ENCODE measurements around the gene MTNR1B.

The MTNR1B gene

DNA sequence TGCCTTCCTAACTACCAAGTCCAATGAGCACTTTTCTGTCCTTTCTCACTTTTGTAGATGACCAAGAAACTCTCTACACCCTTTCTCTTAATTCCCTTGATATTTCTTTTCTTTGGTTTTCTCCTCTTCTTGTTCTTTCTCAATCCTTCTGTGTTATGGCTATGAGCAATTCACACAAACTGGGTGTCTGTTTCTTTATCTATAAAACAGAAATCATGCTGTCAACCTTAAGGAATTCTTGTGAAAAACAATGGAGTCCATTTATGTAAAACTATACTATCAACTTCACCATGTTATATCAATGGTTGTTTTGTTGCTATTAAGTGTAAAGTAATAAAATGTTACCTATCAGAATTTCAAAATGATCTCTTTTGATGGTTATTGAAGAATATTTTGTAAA is 7.2 kb downstream of the MTNR1B start:
- DNase-seq (ENCODE audit: extremely low spot score, insufficient read length, low read depth), result no peak
- FAIRE-seq, result no peak

DNA sequence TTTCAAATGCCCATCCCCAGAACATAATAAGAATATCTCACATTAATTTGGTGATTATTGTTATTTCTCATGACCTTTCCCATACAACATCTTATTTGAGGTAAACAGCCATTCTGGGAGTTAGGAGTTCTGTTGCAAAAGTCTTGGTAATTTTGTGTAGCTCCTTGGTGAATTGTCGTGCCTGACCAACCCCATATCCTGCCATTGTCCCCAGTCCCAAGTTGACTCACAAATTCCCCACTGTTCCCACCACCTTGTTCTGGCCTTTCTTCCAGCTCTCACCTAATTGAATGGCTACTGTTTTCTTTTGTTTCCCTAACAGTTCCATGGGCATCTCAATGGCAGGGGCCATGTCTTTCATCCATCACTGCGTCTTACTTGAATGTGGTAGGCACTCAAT is 8.0 kb downstream of the MTNR1B start:
- FAIRE-seq (no peak), DNase-seq (ENCODE audit: extremely low spot score, insufficient read length, low read depth) (no peak)

DNA sequence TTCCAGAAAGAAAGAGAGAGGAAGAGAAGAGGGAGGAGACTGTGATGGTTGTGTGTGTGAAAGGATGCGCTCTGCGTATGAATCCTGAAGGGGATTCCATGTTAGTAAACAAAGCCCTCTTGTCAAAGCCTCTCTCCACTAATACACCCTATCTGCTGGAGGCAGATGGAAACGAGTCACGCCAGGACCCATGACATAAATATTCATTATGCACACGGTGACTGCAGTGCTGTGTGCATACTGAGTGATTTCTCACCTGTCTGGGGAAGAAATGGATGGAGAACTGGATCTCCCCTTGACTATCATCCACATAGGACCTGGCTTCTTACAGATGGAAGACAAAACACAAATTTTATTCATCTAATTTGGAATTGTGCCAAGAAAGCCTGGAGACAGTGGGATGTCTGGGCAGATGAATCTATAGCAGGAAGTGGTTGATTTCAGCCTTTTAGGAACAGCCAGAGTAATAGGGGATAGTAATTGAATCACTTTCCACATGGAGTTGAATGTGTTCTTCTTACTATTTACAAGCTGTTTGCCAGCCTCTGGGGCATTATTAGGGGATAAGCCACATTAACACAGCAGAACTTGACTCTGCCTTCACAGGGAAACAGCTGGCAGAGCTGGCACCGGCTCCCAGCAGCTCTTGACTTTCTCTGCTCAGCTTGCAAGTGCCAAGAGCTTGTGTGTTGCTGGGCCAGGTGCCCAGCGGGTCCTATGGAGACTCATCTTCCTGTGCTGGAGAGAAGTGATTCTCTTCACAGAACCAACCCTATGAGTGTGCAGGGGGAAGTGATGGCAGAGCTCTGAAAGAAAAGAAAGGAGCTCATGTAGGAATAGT is 9.0 kb downstream of the MTNR1B start:
- DNase-seq (ENCODE audit: extremely low spot score, insufficient read length, low read depth), result no peak
- no peak for FAIRE-seq

DNA sequence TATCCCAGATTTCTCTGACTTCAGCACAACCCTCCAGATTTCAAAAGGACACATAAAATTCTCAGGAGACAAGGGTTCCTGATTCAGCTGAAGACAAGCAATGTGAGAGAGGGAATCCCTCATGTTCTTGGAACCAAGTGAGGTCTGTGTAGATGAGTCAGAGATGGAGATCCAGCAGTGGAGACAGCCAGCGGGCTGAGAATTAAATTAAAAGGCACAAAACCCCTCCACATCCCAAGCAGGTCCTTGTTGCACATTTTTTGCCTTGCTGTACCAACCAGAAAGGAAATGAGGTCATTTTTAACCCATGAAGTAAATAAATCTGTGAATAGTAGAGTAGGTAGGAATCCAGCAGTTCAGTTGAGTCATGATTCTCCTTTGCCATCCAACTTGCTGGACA is 9.7 kb downstream of the MTNR1B start:
- FAIRE-seq, result no peak

DNA sequence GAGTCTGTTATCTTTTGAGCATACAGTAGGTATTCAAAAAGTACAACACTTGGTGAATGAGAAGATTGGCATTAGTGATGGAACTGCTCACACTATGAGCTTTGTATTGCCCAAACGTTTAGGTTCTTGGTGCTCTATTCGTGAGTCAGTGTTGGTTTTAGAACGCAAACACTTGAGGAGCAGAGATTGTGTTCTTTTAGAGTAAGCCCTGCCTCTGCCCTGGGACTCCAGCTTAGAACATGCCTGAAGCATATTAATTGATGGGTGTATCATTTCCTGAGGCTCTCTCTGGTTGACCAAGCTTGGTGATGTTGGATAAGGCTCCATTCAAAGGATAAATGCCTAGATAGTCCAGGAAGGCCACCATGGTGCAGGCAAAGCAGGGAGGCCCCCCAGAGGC is 10.9 kb downstream of the MTNR1B start:
- DNase-seq (ENCODE audit: extremely low spot score, insufficient read length, low read depth), result no peak
- no peak for FAIRE-seq

More for the DNA sequence above, 9.7 kb downstream of the MTNR1B start:
- no peak for DNase-seq (ENCODE audit: extremely low spot score, insufficient read length, low read depth)

DNA sequence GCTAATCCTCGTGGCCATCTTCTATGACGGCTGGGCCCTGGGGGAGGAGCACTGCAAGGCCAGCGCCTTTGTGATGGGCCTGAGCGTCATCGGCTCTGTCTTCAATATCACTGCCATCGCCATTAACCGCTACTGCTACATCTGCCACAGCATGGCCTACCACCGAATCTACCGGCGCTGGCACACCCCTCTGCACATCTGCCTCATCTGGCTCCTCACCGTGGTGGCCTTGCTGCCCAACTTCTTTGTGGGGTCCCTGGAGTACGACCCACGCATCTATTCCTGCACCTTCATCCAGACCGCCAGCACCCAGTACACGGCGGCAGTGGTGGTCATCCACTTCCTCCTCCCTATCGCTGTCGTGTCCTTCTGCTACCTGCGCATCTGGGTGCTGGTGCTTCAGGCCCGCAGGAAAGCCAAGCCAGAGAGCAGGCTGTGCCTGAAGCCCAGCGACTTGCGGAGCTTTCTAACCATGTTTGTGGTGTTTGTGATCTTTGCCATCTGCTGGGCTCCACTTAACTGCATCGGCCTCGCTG is 12.1 kb downstream of the MTNR1B start:
- no peak for FAIRE-seq

DNA sequence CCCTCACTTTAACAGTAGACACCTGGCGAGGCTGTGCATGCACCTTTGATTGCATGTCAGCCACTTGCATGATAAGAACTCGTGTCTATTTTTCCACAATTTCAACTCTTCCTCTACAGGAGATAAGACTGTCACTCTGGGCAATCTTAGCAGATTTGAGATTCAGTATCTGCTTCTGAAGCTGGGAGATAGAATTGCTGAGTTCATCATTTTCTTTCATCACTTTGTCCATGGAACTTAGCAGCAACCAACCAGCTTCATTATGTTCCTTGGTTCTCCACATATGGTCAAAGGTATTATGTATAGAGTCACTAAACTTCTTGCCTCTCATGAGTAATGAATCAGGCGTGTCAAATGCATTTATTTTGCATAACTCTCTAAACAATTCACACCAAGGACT is 17.1 kb downstream of the MTNR1B start:
- FAIRE-seq (no peak), DNase-seq (ENCODE audit: extremely low spot score, insufficient read length, low read depth) (no peak)

More for the DNA sequence above, 12.1 kb downstream of the MTNR1B start:
- DNase-seq (ENCODE audit: extremely low spot score, insufficient read length, low read depth), result no peak

DNA sequence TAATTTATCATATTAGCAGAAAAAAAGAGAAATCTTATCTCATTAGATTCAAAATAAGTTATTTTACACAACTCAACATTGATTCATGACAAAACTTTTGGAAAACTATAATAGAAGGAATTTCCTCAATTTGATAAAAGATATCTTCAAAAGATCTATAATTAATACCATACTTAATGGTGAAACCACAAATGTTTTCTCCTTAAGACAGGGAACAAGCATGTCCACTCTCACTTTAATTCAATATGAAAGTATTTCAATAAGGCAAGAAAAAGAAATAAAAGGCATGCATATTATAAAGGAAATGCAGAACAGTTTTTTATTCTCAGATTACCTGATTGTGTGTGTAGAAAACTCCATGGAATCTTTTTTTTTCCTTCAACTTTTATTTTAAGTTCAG is 23.6 kb downstream of the MTNR1B start:
- DNase-seq (ENCODE audit: extremely low spot score, insufficient read length, low read depth), result no peak
- no peak for FAIRE-seq

DNA sequence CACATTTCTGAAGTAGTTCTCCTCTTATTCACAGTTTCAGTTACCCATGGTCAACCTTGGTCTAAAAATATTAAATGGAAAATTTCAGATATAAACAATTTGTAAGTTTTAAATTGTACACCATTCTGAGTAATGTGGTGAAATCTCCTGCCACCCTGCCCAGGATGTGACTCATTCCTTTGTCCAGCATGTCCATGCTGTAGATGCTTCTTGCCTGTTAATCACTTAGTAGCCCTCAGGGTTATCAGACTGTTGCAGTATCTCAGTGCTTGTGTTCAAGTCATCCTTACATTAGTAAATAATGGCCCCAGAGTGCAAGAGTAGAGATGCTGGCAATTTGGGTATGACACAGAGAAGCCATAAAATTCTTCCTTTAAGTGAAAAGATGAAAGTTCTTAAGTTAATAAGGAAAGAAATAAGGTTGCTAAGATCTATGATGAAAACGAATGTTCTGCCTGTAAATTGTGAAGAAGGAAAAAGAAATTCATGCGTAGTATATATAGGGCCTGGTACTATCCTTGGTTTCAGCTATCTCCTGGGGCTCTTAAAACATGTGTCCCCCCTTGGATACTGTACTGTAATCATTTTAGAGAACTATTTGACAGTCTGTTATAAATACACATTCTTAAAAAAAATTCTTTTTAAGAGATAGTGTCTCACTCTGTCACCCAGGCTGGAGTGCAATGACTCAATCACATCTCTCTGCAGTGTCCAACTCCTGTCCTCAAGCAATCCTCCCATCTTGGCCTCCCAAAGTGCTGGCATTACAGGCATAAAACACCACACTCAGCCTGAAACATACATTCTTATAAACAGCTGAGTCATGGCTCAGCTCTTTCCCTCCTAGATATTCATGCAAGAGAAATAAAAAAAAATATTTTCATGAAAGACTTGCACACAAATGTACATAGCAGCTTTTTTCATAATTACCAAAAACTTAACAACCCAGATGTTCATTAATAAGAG is 31.3 kb downstream of the MTNR1B start:
- FAIRE-seq (no peak), DNase-seq (ENCODE audit: extremely low spot score, insufficient read length, low read depth) (no peak)

DNA sequence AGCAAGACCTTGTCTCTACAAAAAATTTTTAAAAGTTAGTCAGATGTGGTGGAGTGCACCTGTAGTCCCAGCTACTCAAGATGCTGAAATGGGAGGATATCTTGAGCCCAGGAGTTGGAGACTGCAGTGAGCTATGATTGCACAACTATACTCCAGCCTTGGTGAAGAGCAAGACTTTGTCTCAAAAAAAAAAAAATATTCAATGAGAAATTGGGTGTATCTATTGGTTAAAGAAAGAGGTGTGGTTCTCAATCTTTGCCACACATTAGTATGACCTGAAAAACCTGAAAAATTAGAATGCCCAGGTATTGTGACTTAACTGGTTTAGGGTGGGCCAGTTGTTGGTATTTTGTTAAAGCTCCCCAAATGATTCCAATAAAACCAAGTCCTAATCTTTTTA is 32.4 kb downstream of the MTNR1B start:
- FAIRE-seq, result no peak
- no peak for DNase-seq (ENCODE audit: extremely low spot score, insufficient read length, low read depth)

DNA sequence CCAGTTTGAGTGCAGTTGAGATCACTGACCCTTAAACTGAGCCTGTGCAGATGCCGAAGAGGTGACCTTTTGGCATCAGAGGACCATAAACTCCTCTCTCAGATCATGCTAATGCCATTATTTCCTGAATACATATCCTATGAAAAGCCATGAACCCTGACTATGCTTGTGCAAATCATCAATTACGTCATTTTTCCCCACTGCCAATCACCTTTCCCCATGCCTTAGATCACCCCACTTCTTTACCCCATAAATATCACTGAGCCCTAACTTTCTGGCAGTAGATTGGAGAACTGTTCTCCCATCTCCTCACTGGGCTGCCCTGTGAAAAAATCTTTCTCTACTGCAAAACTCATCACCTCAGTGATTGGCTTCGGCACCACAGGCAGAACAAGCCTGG is 32.9 kb downstream of the MTNR1B start:
- FAIRE-seq, result no peak

DNA sequence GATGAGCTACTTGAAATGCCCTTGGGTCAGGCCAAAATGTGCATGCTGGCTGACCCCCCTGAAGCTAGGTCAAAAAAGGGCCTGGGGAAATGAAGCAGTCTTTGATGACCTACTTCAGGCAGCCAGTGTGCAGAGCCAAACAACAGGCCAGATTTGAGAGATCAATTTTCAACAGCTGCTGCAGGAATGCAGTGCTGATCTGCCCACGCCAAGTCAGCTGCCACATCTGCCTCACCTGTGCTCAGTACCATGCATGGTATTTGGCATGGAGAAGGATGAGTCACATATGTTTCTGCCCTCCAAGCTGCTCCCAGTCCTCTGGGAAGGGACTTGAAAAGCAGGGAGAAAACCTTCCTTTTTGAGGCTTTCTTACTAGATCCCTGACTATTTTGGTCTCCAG is 35.8 kb downstream of the MTNR1B start:
- FAIRE-seq (no peak), DNase-seq (ENCODE audit: extremely low spot score, insufficient read length, low read depth) (no peak)

More for the DNA sequence above, 32.9 kb downstream of the MTNR1B start:
- DNase-seq (ENCODE audit: extremely low spot score, insufficient read length, low read depth), result no peak

DNA sequence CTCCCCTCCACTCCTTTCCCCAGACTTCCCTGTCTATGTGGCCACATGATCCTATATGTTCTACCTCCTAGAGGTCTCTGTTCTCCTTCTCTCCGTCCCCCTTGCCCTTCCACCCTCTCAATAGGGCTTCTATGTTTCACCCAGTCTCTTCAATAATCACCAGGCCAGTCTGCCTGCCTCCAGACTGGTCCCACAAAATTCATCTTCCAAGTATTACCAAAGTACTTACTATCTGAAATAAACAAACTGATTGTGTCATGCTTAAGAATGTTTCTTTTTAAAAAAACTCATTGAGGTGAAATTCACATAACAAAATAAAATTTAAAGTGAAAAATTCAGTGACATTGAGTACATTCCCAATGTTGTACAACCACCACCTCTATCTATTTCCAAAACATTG is 44.2 kb downstream of the MTNR1B start:
- FAIRE-seq (no peak), DNase-seq (ENCODE audit: extremely low spot score, insufficient read length, low read depth) (no peak)

DNA sequence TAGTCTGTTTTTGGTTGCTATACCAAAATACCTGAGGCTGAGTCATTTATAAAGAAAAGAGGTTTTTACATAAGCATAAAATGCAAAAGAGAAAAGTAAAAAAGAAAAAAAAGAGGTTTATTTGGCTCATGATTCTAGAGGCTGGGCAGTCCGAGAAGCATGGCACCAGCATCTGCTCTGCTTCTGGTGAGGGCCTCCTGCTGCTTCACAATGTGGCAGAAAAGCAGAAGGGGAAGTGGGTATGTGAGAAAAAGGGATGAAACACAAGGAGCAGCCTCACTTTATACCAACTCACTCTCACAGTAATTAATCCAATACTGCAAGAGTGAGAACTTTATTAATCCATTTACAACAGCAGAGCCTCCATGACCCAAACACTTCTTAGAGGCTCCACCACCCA is 47.1 kb downstream of the MTNR1B start:
- FAIRE-seq, result no peak

DNA sequence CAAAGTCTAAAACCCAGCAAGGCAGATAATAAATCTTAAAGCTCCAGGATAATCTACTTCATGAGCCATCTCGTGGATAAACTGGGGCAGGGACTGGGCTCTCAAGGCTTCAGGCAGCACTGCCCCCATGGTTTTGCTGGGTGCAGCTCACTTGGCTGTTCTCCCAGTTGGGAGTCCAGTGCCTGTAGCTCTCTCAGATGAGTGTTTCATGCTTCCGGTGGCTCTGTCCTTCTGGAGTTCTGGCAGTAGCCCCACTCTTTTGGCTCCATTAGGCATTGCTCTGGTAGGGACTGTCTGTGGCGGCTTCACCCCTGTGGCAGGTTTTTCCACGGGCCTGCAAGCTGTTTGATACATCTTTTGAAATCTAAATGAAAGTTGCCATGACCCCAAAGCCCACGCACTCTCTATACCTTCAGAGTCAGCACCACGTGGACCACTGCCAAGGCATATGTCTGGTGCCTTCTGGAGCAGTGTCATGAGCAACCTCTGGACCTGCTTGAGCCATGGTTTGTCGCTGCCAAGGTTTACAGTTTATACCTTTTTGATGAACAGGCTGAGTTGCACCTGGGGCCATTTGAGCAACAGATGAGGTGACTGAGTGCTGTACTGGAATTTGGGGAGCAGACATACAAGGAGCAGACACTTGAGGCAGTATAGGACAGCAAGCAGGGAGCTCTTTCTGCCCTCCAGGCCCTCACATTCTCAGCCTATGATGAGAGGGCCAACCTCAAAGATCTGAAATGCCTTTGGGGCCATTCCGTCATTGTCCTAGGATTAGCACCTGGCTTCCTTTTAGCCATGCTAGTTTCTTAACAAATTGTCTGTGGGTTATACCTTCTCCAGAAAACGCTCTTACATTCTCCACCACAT is 48.6 kb downstream of the MTNR1B start:
- DNase-seq (ENCODE audit: extremely low spot score, insufficient read length, low read depth) (no peak), FAIRE-seq (no peak)

More for the DNA sequence above, 47.1 kb downstream of the MTNR1B start:
- DNase-seq (ENCODE audit: extremely low spot score, insufficient read length, low read depth), result no peak

DNA sequence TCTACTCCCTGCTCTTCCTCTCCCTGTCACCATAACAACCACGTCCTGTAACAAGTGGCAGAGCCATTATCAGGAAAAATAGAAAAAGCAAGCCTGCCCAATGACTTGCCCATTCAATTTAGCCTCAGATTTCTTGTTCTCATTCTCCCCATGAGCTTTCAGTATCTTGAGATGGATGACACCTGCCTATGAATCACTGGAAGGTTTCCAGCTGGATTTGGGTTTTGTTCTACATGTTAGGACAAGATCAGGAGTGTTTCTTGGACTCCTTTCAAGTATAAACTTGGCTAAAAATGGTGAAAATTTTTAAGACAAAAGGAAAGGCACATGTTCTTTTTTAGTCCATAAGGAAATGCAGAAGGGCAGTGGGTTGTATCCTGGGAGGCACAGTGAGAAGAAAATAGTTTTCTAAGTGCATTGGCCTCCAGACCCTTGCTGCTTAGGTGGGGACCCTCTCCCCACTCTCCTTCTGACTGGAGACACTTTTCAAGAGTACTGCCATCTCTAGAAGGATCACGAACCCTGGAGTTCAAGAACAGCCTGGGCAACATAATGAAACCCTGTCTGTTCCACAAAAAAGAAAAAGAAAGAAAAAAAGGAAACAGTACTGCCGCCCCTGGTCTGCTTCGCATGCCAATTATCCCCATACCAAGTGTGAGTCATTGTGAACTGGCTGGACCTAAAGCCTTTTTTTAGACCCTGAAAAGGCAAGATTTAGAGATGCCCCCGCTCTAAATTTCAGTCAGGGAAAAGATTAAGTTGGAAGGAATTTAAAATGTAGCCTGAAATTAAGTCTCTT is 51.0 kb downstream of the MTNR1B start:
- no peak for FAIRE-seq

DNA sequence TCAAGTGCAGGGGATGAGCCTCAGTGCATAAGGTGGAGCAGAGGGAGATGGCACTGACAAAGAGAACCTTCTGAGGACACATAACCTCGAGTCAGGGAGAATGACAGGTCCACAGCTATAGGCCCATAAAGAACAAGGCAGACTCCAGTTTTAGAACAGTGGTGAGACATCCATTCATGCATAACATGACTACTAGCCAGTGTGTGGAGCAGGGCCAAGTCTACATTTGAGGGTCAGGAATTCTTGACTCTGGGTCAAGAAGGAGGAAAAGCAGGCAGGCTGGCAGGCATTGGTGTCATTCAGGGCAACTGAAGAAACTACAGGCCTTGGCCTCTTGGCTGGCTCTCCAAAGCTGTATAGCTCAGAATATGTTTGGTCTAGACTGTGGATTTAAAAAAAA is 54.9 kb downstream of the MTNR1B start:
- FAIRE-seq (no peak), DNase-seq (ENCODE audit: extremely low spot score, insufficient read length, low read depth) (no peak)

More for the DNA sequence above, 51.0 kb downstream of the MTNR1B start:
- no peak for DNase-seq (ENCODE audit: extremely low spot score, insufficient read length, low read depth)

DNA sequence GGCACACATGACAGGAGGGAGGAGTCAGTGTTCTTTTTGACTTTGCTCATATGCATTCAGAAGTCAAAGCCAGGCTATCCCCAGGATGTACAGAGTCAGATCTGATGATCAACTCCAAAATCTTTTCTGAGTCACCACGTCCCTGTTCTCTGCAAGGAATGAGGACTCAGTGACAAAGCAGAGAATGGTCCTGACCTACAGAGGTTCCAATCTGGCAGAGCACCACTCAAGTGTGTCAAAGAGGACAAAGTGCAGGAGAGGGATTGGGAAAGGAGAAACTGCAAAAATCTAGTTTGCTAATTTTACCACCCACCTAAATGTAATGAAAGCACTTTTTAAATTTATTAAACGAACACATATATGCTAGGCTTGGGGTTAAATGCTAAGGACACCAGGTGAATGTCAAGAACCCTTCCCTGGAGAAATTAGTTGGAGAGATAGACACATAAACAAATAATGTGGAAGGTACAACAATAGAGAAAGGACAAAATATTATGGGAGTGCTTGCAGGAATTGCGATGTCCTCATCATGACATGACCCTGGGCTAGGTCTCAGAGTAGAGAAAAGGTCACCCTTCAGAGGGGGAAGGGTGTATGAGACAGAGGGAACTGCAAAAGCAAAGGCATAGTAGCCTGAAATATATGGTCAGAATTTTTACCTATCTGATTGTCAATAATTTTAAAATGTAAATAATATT is 56.3 kb downstream of the MTNR1B start:
- DNase-seq (ENCODE audit: extremely low spot score, insufficient read length, low read depth) (no peak), FAIRE-seq (no peak)
